Panc1 (cell line): ENCODE results near the gene CIB4.

Experiments used
- CTCF ChIP-seq: fragments of 450-650 bp; IDR thresholded peaks from 2 replicates; pipeline ENCODE4 v1.5.1; 2017; ENCODE audit warnings: mild to moderate bottlenecking
- POLR2AphosphoS5 ChIP-seq: IDR thresholded peaks from 2 replicates; pipeline ENCODE4 v1.6.1; 2012; ENCODE audit warnings: mild to moderate bottlenecking, low read depth, low read length, moderate library complexity
- REST ChIP-seq, 2 experiments: IDR thresholded peaks; 2 replicates each; pipeline ENCODE4 v1.6.1; 2011 to 2012; ENCODE audit warnings: low read depth in 2 of 2, control low read depth in 1 of 2, low read length in 1 of 2, mild to moderate bottlenecking in 1 of 2, moderate library complexity in 1 of 2; ENCODE audit not compliant: insufficient read depth in 1 of 2
- SIN3A ChIP-seq: IDR thresholded peaks from 2 replicates; pipeline ENCODE4 v1.6.1; 2012; ENCODE audit warnings: low read depth, mild to moderate bottlenecking, low read length, moderate library complexity, borderline replicate concordance; ENCODE audit not compliant: insufficient read depth
- TCF7L2 ChIP-seq: IDR thresholded peaks from 2 replicates; pipeline ENCODE4 v1.6.1; 2011; ENCODE audit warnings: mild to moderate bottlenecking, low read depth, low read length, inconsistent platforms

- TF ChIP-seq CTCF (no peak), POLR2AphosphoS5 (no peak), REST (IDR thresholded peaks at IDR 0.05; ENCODE audit: insufficient read depth in 1 of 2, low read depth in 2 of 2, low read length in 1 of 2) (no peak), SIN3A (no peak), TCF7L2 (no peak)
Measured at GRCh38 chr2:26635401-26635800, 5.8 kb downstream of the CIB4 start.
